ENCODE measurements around the gene C3.

DNA sequence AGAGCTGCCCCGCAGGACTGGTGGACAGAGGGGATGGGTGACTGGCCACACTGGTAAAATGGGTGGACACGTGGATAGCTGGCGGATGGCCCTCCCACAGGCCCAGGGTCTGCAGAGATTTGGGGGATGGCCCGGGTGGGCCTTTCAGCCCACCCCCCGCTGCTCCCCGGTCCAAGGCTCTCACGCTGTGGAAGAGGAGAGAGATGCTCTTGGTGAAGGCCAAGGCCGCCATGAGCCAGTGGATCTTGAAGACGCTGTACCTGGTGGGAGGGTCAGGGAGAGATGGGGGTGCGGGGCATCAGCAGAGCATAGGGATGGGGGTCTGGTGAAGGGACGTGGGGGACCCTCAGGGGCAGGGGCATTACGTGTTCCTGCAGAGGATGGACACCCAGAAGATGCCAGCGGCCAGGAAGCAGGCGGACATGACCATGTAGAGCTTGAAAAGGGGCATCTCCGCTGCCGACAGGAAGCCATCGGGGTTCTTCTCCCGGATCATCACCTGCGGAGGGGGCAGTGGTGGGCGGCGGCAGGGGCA, 12.4 kb upstream of the C3 start:
- TF ChIP-seq, protein P1, sequence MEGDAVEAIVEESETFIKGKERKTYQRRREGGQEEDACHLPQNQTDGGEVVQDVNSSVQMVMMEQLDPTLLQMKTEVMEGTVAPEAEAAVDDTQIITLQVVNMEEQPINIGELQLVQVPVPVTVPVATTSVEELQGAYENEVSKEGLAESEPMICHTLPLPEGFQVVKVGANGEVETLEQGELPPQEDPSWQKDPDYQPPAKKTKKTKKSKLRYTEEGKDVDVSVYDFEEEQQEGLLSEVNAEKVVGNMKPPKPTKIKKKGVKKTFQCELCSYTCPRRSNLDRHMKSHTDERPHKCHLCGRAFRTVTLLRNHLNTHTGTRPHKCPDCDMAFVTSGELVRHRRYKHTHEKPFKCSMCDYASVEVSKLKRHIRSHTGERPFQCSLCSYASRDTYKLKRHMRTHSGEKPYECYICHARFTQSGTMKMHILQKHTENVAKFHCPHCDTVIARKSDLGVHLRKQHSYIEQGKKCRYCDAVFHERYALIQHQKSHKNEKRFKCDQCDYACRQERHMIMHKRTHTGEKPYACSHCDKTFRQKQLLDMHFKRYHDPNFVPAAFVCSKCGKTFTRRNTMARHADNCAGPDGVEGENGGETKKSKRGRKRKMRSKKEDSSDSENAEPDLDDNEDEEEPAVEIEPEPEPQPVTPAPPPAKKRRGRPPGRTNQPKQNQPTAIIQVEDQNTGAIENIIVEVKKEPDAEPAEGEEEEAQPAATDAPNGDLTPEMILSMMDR (IDR thresholded peaks at IDR 0.05) = no peak
- no peak for TF ChIP-seq POLR2AphosphoS5 (IDR thresholded peaks at IDR 0.05)
- TF ChIP-seq POLR2A (IDR thresholded peaks at IDR 0.05; ENCODE audit: low read depth) = no peak

All from esophagus muscularis mucosa (tissue), 3 donors.